ENCODE data around the gene TTYH1.

- TF ChIP-seq FOXK2 (IDR thresholded peaks at IDR 0.05) (no peak), ELF4 (IDR thresholded peaks at IDR 0.05) (no peak), TARDBP (IDR thresholded peaks at IDR 0.05) (no peak), HDGF (IDR thresholded peaks at IDR 0.05; ENCODE audit: borderline replicate concordance) (no peak), SUZ12 (IDR thresholded peaks at IDR 0.05) (no peak)
Observed at GRCh38 chr19:54389553-54389952, 25.7 kb upstream of the TTYH1 start.

Data from HEK293T (cell line).